A549 (cell line): ENCODE data around the gene SLIT1. TPM values are rescaled to one million over a fixed set of nuclear protein-coding genes. Genes with fewer than 3 reads are reported as not detected.

ENCODE experiments used
- ATAC-seq, 2 experiments: fragments of 200-7000 bp in 1 of 2; fragments of >200 bp in 1 of 2; cut with Nextera tagmentation in 1 of 2; cut with Tn5 transposase in 1 of 2; 3 replicates each; pipeline versions ENCODE4 v1.8.0 to v1.9.1; 2018 to 2020; ENCODE audit warnings: mild to moderate bottlenecking in 1 of 2, moderate library complexity in 1 of 2
- CTCF ChIA-PET: fragments of 300-600 bp; sonication (Branson Sonifier 250); formaldehyde crosslinking; extraction: SDS; loops from one replicate; lab custom pipeline; 2021; ENCODE audit warnings: antibody characterized with exemption, inconsistent platforms; lab: Yijun Ruan, JAX
- POLR2A ChIA-PET: fragments of 350-600 bp; formaldehyde crosslinking; extraction: SDS; loops from one replicate; lab custom pipeline; 2021; ENCODE audit warnings: antibody characterized with exemption, inconsistent platforms; lab: Yijun Ruan, JAX
- DNase-seq, 2 experiments: peaks; one replicate each; pipeline versions ENCODE4 v3.0.0 to v3.0.0-alpha.2; 2011 to 2016; ENCODE audit warnings: low read depth in 1 of 2, low spot score in 1 of 2
- FAIRE-seq: peaks from 2 replicates; lab custom pipeline; 2011; peaks lifted over from hg19 to GRCh38; lab: Jason Lieb, UNC
- H3K27ac ChIP-seq, 2 experiments: fragments of >200 bp; sonication (Bioruptor Twin); formaldehyde crosslinking; 3 replicates each; pipeline ENCODE4 v1.5.1; 2016 to 2017
- H3K4me1 ChIP-seq: fragments of >200 bp; sonication (Bioruptor Twin); formaldehyde crosslinking; 3 replicates; pipeline ENCODE4 v1.6.1; 2016
- H3K4me2 ChIP-seq: fragments of >200 bp; sonication (Bioruptor Twin); formaldehyde crosslinking; 3 replicates; pipeline ENCODE4 v1.6.1; 2016
- H3K4me3 ChIP-seq: fragments of >200 bp; sonication (Bioruptor Twin); formaldehyde crosslinking; 3 replicates; pipeline ENCODE4 v1.5.1; 2016
- H3K9me3 ChIP-seq: fragments of >200 bp; sonication (Bioruptor Twin); formaldehyde crosslinking; 3 replicates; pipeline ENCODE4 v1.6.1; 2016
- ATOH8 ChIP-seq: fragments of 250-450 bp; sonication (Bioruptor Pico); IDR thresholded peaks from 2 replicates; pipeline ENCODE4 v1.5.0; 2020; ENCODE audit warnings: low read depth, mild to moderate bottlenecking, moderate library complexity
- BCL3 ChIP-seq: fragments of >200 bp; sonication (Bioruptor Twin); formaldehyde crosslinking; IDR thresholded peaks from 3 replicates; pipeline ENCODE4 v1.6.1; 2016
- CBX8 ChIP-seq: fragments of 200-600 bp; sonication (generic); IDR thresholded peaks from 2 replicates; pipeline ENCODE4 v1.6.1; 2016
- CHD4 ChIP-seq: fragments of 200-600 bp; sonication (generic); IDR thresholded peaks from 2 replicates; pipeline ENCODE4 v1.6.1; 2016; ENCODE audit warnings: antibody characterized with exemption, mild to moderate bottlenecking, borderline replicate concordance
- EHF ChIP-seq: fragments of 250-450 bp; sonication (Bioruptor Pico); IDR thresholded peaks from 2 replicates; pipeline ENCODE4 v1.5.0; 2020; ENCODE audit warnings: mild to moderate bottlenecking
- HDAC2 ChIP-seq: fragments of 200-600 bp; sonication (generic); IDR thresholded peaks from 2 replicates; pipeline ENCODE4 v1.6.1; 2016
- HOXB5 ChIP-seq: fragments of 250-450 bp; sonication (Bioruptor Pico); IDR thresholded peaks from 2 replicates; pipeline ENCODE4 v1.5.0; 2020; ENCODE audit warnings: mild to moderate bottlenecking, moderate library complexity
- KDM5A ChIP-seq: fragments of 200-600 bp; sonication (generic); IDR thresholded peaks from 2 replicates; pipeline ENCODE4 v1.6.1; 2016; ENCODE audit warnings: antibody characterized with exemption, mild to moderate bottlenecking
- MAX ChIP-seq: IDR thresholded peaks from 2 replicates; pipeline ENCODE4 v1.6.1; 2012
- NFE2L2 ChIP-seq: fragments of 150-350 bp; conservative IDR thresholded peaks from 2 replicates; pipeline ENCODE4 v1.6.1; 2014; ENCODE audit warnings: low read length
- NPAS2 ChIP-seq: fragments of 250-450 bp; sonication (Bioruptor Pico); IDR thresholded peaks from 2 replicates; pipeline ENCODE4 v1.8.0; 2022; ENCODE audit warnings: mild to moderate bottlenecking, moderate library complexity, borderline replicate concordance
- POLR2AphosphoS2 ChIP-seq: conservative IDR thresholded peaks from 2 replicates; pipeline ENCODE4 v1.6.1; 2012; ENCODE audit warnings: low read length, improper control_type of control experiment, inconsistent platforms
- RAD21 ChIP-seq, 2 experiments: fragments of >200 bp in 1 of 2; sonication (Bioruptor Twin) in 1 of 2; formaldehyde crosslinking in 1 of 2; IDR thresholded peaks in 1 of 2; conservative IDR thresholded peaks in 1 of 2; 2 replicates in 1 of 2; 3 replicates in 1 of 2; pipeline ENCODE4 v1.6.1; 2012 to 2018; ENCODE audit warnings: inconsistent platforms in 1 of 2
- RARB ChIP-seq: fragments of 250-450 bp; sonication (Bioruptor Pico); IDR thresholded peaks from 2 replicates; pipeline ENCODE4 v1.8.0; 2021; ENCODE audit warnings: mild to moderate bottlenecking, moderate library complexity
- RFX5 ChIP-seq: fragments of 450-650 bp; IDR thresholded peaks from 2 replicates; pipeline ENCODE4 v1.7.1; 2014; ENCODE audit warnings: antibody characterized with exemption, mild to moderate bottlenecking, moderate library complexity
- USF2 ChIP-seq: fragments of 450-650 bp; IDR thresholded peaks from 2 replicates; pipeline ENCODE4 v1.6.1; 2014; ENCODE audit warnings: antibody characterized with exemption
- WGBS: methylation state at CpG from one replicate; pipeline ENCODE4 v1.1.6; 2017; ENCODE audit errors: missing lambda C conversion rate; 5-methylcytosine and 5-hydroxymethylcytosine counted together
- polyA plus RNA-seq, 4 experiments: library from polyadenylated mRNA; depleted of rRNA in 3 of 4; stranded (reverse); fragments of >200 nt; fragmentation: RNase III in 1 of 4; extraction: RNeasy Plus Mini Kit Qiagen cat#74134 plus additional on column Dnase treatment in 1 of 4; gene quantifications; 2 replicates in 3 of 4; 3 replicates in 1 of 4; pipeline ENCODE4 v1.2.3, GENCODE V29; 2011 to 2017
- TF ChIP-seq, protein P1 (sequence below): fragments of >200 bp; sonication (Bioruptor Twin); formaldehyde crosslinking; IDR thresholded peaks from 2 replicates; pipeline ENCODE4 v1.6.1; 2016
- TF ChIP-seq, protein P2 (sequence below): IDR thresholded peaks from 2 replicates; pipeline ENCODE4 v1.6.1; 2012

Gene SLIT1
- polyA plus RNA-seq, 2 of the 4 experiments (the other 2 are of a cell fraction) = 0.05 to 0.09 TPM

DNA sequence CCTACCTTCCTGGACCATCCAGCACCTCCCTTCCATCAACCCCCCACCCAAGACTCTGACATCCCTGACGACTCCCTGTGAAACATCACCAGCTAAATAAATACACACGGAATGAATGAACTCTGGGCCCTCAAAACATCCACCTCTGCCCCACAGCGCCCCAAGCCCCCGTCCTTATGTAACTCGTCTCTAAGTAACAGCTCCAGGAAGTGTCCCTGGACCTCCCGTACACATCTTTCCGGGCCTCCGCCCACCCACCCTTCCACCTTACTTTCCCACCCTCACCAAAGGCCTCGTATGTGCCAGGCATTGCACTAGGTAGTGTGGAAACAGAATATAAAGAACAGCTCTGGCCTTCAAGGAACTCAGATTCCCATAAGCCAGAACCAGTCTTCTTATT lies 27.7 kb upstream of the SLIT1 start:
- DNase-seq = no peak
- TF ChIP-seq ATOH8 (no peak), HOXB5 (CRISPR knock-in tag) (no peak), BCL3 (no peak), MAX (no peak), NPAS2 (CRISPR knock-in tag) (no peak), CHD4 (no peak)
- TF ChIP-seq, protein P1, sequence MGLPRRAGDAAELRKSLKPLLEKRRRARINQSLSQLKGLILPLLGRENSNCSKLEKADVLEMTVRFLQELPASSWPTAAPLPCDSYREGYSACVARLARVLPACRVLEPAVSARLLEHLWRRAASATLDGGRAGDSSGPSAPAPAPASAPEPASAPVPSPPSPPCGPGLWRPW = no peak
- TF ChIP-seq, all 56 proteins: peak for 0
- ChIA-PET POLR2A (no interaction called here), CTCF (interaction anchor here (0.6 to 32.0 kb wide), 6 partner anchors 8 to 138 kb away, joined by 3 to 779 read pairs (median 85); no protein-coding TSS in a partner anchor)
- no peak for ATAC-seq
- Histone ChIP-seq H3K27ac (no peak overlapping the region), H3K4me2 (no peak overlapping the region), H3K9me3 (no peaks in the 10 kb centered on the region), H3K4me3 (no peak overlapping the region), H3K4me1 (no peaks in the 10 kb centered on the region)
- WGBS = 59% methylated on average over 9 of the region's 9 CpGs
- no peak for FAIRE-seq

GRCh38 chr10:97211229-97211628 lies 25.5 kb upstream of the SLIT1 start:
- H3K4me2 ChIP-seq = no peak overlapping the region
- 71% methylated on average over 5 of the region's 9 CpGs for whole genome bisulfite sequencing
- ChIA-PET POLR2A (interaction anchor here (2.3 kb wide), 1 partner anchor 138 kb away, joined by 6 read pairs; no protein-coding TSS in a partner anchor), CTCF (interaction anchor here (0.6 to 32.0 kb wide), 50 partner anchors 10 to 839 kb away, joined by 3 to 779 read pairs (median 5); no protein-coding TSS in a partner anchor)
- FAIRE-seq = no peak
- no peaks in the 10 kb centered on the region for H3K9me3 ChIP-seq
- H3K27ac ChIP-seq = no peak overlapping the region
- TF ChIP-seq POLR2AphosphoS2 (no peak), RAD21 (conservative IDR thresholded peaks at IDR 0.05 in 1 of 2, IDR thresholded peaks at IDR 0.05 in 1 of 2) (no peak), NFE2L2 (no peak), KDM5A (no peak), BCL3 (no peak), USF2 (no peak), RFX5 (no peak), HDAC2 (no peak), CBX8 (no peak), RARB (CRISPR knock-in tag) (no peak), EHF (CRISPR knock-in tag) (no peak)
- TF ChIP-seq, protein P2, sequence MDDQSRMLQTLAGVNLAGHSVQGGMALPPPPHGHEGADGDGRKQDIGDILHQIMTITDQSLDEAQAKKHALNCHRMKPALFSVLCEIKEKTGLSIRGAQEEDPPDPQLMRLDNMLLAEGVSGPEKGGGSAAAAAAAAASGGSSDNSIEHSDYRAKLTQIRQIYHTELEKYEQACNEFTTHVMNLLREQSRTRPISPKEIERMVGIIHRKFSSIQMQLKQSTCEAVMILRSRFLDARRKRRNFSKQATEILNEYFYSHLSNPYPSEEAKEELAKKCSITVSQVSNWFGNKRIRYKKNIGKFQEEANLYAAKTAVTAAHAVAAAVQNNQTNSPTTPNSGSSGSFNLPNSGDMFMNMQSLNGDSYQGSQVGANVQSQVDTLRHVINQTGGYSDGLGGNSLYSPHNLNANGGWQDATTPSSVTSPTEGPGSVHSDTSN = no peak
- TF ChIP-seq, all 56 proteins: peak for 0
- DNase-seq (no peak), ATAC-seq (peak in 1 of 2 experiments; percentile 16; a peak in 1 of 6 replicates)
- no peak overlapping the region for H3K4me3 ChIP-seq
- no peaks in the 10 kb centered on the region for H3K4me1 ChIP-seq
